ENCODE results near the gene CDC5L.

Gene CDC5L

DNA sequence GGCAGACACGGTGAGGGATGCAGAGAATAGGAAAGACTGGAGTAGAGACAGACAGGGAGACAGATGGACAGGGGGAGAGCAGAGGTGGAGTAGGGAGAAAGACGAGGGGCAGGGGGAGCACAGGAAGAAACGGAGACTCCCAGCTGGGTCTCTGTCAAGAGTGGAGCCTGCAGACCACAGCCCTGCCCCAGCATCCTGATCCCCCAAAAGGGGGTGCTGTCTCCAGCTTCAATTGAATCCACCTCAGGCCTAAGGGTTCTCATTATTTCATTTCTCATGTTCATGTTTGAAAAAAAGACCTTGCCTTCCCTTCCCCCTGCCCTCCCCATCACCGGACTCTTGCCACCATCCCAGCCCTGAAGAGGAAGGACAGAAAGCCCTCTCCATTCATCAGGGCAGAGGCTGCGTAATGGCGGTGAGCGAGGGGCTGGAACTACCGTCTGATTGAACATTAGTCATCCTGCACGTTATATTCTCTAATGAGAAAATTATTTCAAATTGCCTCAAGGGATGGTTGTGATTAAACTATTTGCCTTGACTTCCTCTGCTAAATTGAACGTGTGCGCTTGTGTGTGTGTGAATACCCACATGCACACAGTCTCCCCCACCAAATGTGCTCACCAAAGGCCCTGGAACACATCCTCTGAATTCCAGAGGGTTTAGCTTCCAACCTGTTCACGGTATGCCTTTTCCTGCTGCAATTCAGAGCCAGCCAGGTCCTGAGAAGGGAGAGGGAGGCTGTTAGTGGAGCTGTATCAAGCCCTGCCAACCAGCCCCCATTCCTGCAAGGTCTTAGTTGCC, 98.3 kb downstream of the CDC5L start:
- DNase-seq (ENCODE audit: low spot score), result no peak
- CTCF ChIA-PET, result interaction anchor here (0.6 to 1.0 kb wide), 5 partner anchors 8 to 1451 kb away, joined by 3 to 6 read pairs (median 3); no protein-coding TSS in a partner anchor
- no peak overlapping the region for H3K27ac ChIP-seq
- POLR2A ChIA-PET (ENCODE audit: low non-redundant PET), result no interaction called here
- TF ChIP-seq, protein P1, sequence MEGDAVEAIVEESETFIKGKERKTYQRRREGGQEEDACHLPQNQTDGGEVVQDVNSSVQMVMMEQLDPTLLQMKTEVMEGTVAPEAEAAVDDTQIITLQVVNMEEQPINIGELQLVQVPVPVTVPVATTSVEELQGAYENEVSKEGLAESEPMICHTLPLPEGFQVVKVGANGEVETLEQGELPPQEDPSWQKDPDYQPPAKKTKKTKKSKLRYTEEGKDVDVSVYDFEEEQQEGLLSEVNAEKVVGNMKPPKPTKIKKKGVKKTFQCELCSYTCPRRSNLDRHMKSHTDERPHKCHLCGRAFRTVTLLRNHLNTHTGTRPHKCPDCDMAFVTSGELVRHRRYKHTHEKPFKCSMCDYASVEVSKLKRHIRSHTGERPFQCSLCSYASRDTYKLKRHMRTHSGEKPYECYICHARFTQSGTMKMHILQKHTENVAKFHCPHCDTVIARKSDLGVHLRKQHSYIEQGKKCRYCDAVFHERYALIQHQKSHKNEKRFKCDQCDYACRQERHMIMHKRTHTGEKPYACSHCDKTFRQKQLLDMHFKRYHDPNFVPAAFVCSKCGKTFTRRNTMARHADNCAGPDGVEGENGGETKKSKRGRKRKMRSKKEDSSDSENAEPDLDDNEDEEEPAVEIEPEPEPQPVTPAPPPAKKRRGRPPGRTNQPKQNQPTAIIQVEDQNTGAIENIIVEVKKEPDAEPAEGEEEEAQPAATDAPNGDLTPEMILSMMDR (conservative IDR thresholded peaks at IDR 0.05; ENCODE audit: low read depth), result no peak

DNA sequence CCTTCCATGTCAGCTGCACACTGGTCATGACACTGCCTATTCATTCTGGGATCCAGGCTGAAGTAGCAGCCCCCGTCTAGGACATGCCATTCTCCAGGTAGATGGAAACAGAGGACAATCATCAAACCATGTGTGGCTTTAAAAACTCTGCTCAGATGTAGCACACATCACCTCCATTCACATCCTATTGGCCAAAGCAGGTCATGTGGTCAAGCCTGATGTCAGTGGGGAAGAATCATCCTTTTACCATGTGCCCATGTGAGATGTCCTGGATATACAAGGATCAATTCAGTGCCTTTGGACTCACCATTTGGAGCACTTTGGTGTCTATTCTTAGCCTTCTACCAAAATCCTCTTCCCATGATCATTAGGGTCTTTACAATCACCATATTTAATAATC, 99.5 kb downstream of the CDC5L start:
- H3K27ac ChIP-seq, result no peak overlapping the region
- TF ChIP-seq, protein P1 (conservative IDR thresholded peaks at IDR 0.05; ENCODE audit: low read depth), result no peak
- POLR2A ChIA-PET (ENCODE audit: low non-redundant PET), result no interaction called here
- no peak for DNase-seq (ENCODE audit: low spot score)
- CTCF ChIA-PET, result interaction anchor here (0.9 kb wide), 1 partner anchor 11 kb away, joined by 5 read pairs; no protein-coding TSS in a partner anchor

DNA sequence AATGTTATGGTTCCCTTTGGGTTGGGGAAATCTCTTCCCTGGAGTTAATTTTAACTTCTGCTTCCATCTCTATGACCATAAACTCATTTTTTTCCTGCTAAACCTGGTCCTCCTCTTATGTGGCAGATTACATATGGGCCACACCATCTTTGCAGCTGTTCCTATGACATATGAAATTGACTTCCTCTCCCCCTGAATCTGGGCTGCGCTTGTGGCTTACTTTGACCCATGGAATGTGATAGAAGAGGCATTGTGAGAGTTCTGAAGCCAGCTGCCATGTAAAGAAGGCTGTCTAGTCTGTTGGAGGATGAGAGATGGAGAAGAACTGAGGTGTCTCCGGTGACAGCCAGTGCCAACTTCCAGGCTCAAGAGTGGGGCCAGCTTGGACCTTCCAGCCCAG, 100.1 kb downstream of the CDC5L start:
- DNase-seq (ENCODE audit: low spot score), result no peak
- CTCF ChIA-PET, result interaction anchor here (0.9 kb wide), 1 partner anchor 12 kb away, joined by 5 read pairs; no protein-coding TSS in a partner anchor
- H3K27ac ChIP-seq, result no peak overlapping the region
- POLR2A ChIA-PET (ENCODE audit: low non-redundant PET), result no interaction called here
- TF ChIP-seq, protein P1 (conservative IDR thresholded peaks at IDR 0.05; ENCODE audit: low read depth), result no peak

DNA sequence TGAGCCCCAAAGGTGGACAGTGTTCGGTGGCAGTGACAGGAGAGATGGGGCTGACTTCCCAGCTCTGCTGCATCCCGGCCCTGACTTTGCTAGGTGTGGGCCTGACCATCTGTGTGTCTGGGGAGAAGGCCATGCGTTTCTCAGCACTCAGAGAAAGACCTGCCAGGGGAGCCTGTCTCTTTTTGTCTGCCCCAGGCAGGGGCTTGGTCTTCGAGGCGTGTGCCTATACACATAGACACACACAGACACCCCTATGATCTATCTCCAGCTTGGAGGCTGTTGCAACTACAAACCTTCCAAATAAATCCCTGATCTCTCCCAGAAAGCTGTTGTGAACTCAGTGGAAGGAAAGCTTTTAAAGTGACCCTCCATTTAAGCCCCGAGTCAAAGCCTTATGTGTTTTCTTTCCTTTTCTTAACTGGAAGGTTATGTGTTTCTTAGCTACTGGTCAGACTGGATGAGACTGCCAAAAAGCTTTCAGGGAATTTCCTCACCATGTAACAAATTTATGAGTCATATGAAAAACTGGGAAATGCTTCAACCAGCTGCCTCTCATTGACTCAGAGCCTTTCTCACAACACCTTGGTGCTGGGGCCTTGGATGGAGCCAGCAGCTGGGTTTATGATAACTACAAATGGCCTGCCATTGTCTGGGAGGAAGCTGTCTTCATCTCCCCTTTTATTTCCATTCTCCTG, 102.6 kb downstream of the CDC5L start:
- DNase-seq (ENCODE audit: low spot score), result peak; percentile 88
- ChIA-PET POLR2A (ENCODE audit: low non-redundant PET) (no interaction called here), CTCF (interaction anchor here (0.5 to 1.6 kb wide), 5 partner anchors 15 to 1440 kb away, joined by 3 to 15 read pairs (median 4); no protein-coding TSS in a partner anchor)
- TF ChIP-seq, protein P1 (conservative IDR thresholded peaks at IDR 0.05; ENCODE audit: low read depth), result no peak
- H3K27ac ChIP-seq, result peak overlapping the region; percentile 95

DNA sequence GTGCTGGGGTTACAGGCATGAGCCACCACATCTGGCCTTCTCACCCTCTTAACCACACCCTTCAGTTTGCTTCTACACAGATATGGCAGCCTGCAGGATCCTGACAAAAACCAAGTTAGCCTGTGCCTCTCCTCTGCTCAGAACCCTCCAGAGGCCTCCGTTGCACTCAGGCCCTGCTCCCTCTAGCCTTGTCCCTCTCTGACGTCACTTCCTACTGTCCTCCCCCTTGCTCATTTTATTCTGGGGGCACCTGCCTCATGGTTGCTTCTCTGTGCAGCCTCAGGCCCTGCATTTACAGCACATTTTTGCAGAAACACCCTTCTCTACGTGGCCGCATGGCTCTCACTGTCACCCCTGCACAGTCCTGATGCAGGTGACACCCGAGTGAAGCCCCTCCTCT, 105.6 kb downstream of the CDC5L start:
- DNase-seq (ENCODE audit: low spot score), result no peak
- ChIA-PET CTCF (interaction anchor here (1.7 kb wide), 1 partner anchor 17 kb away, joined by 7 read pairs; no protein-coding TSS in a partner anchor), POLR2A (ENCODE audit: low non-redundant PET) (no interaction called here)
- H3K27ac ChIP-seq, result peak overlapping the region; percentile 55
- TF ChIP-seq, protein P1 (conservative IDR thresholded peaks at IDR 0.05; ENCODE audit: low read depth), result no peak

DNA sequence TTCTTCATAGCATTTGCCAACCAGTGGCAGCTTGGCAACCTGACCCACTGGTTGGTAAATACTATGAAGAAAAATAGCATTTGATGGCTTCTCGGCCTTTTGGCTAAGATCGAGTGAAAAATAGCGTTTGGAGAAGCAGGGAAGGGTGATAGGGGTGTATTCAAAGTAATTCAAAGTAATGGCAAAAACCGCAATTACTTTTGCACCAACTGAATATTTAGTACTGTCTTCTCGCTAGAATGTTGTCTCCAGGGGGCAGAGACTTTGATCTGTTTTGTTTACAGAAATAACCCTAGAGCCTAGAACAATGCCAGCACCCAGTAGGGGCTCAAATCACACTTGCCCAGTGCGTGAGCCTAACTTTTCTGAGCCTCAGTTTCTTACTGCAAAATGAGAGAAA, 106.1 kb downstream of the CDC5L start:
- DNase-seq (ENCODE audit: low spot score), result no peak
- TF ChIP-seq, protein P1 (conservative IDR thresholded peaks at IDR 0.05; ENCODE audit: low read depth), result no peak
- POLR2A ChIA-PET (ENCODE audit: low non-redundant PET), result no interaction called here
- CTCF ChIA-PET, result interaction anchor here (0.9 kb wide), 1 partner anchor 23 kb away, joined by 4 read pairs; no protein-coding TSS in a partner anchor
- H3K27ac ChIP-seq, result peak overlapping the region; percentile 55

Data from RWPE1 (cell line).